ENCODE results near the gene TMEM100.
A peak's percentile ranks its signal among the peaks of the same experiment; 100 is the strongest.

TMEM100 gene

GRCh38 chr17:55743103-55743679 lies 20.5 kb upstream of the TMEM100 start:
- DNase-seq (ENCODE audit: low read depth in 2 of 2), result no peak

GRCh38 chr17:55742272-55743102 lies 19.8 kb upstream of the TMEM100 start:
- no peak for DNase-seq (ENCODE audit: low read depth in 2 of 2)

- DNase-seq (ENCODE audit: low read depth in 2 of 2), result no peak
Observed at GRCh38 chr17:55741356-55741700, 18.7 kb upstream of the TMEM100 start.

- no peak for DNase-seq (ENCODE audit: low read depth in 2 of 2)
Observed at GRCh38 chr17:55740511-55741355, 18.1 kb upstream of the TMEM100 start.

- no peak for DNase-seq (ENCODE audit: low read depth in 2 of 2)
Observed at GRCh38 chr17:55737976-55738501, 15.4 kb upstream of the TMEM100 start.

- DNase-seq (ENCODE audit: low read depth in 2 of 2), result peak in 1 of 2 donors; percentile 23
Observed at GRCh38 chr17:55735731-55736405, 13.2 kb upstream of the TMEM100 start.

GRCh38 chr17:55734128-55734781 lies 11.6 kb upstream of the TMEM100 start:
- no peak for DNase-seq (ENCODE audit: low read depth in 2 of 2)

GRCh38 chr17:55731586-55732250 lies 9.1 kb upstream of the TMEM100 start:
- no peak for DNase-seq (ENCODE audit: low read depth in 2 of 2)

GRCh38 chr17:55730808-55731207 lies 8.1 kb upstream of the TMEM100 start:
- DNase-seq (ENCODE audit: low read depth in 2 of 2), result no peak

GRCh38 chr17:55730380-55730779 lies 7.7 kb upstream of the TMEM100 start:
- no peak for DNase-seq (ENCODE audit: low read depth in 2 of 2)

GRCh38 chr17:55729484-55729883 lies 6.8 kb upstream of the TMEM100 start:
- DNase-seq (ENCODE audit: low read depth in 2 of 2), result no peak

- DNase-seq (ENCODE audit: low read depth in 2 of 2), result no peak
Observed at GRCh38 chr17:55728833-55729232, 6.2 kb upstream of the TMEM100 start.

- DNase-seq (ENCODE audit: low read depth in 2 of 2), result no peak
Observed at GRCh38 chr17:55728361-55728760, 5.7 kb upstream of the TMEM100 start.

GRCh38 chr17:55727920-55728319 lies 5.3 kb upstream of the TMEM100 start:
- no peak for DNase-seq (ENCODE audit: low read depth in 2 of 2)

GRCh38 chr17:55727275-55727674 lies 4.6 kb upstream of the TMEM100 start:
- no peak for DNase-seq (ENCODE audit: low read depth in 2 of 2)

GRCh38 chr17:55726440-55726839 lies 3.8 kb upstream of the TMEM100 start:
- no peak for DNase-seq (ENCODE audit: low read depth in 2 of 2)

GRCh38 chr17:55723488-55723848 lies 804 bp upstream of the TMEM100 start:
- no peak for DNase-seq (ENCODE audit: low read depth in 2 of 2)

GRCh38 chr17:55722016-55722736 lies 488 bp downstream of the TMEM100 start:
- DNase-seq (ENCODE audit: low read depth in 2 of 2), result no peak

GRCh38 chr17:55720919-55721836 lies 1.5 kb downstream of the TMEM100 start:
- DNase-seq (ENCODE audit: low read depth in 2 of 2), result no peak
